NOMO-1 treated with DMSO at 0.1 percent for 48 hours (cell line): ENCODE measurements around the gene DHX30.
"Not testable (repeated sequence)": the region's sequence is repeated elsewhere in the genome, so short reads cannot be mapped to it uniquely, and the experiment has no call there.

Source experiments
- DNase-seq: peaks from one replicate; lab custom pipeline; 2025; ENCODE audit not compliant: unreplicated experiment; lab: John Stamatoyannopoulos, UW

DHX30 gene

GRCh38 chr3:47882338-47882737 is 79.4 kb downstream of the DHX30 start:
- DNase-seq = no peak

GRCh38 chr3:47884603-47885002 is 81.7 kb downstream of the DHX30 start:
- no peak for DNase-seq

- no peak for DNase-seq
These were observed 82.2 kb downstream of the DHX30 start for GRCh38 chr3:47885168-47885567.

- not testable (repeated sequence) for DNase-seq
These were observed 85.1 kb downstream of the DHX30 start for GRCh38 chr3:47887991-47888390.

GRCh38 chr3:47888986-47889757 is 86.2 kb downstream of the DHX30 start:
- DNase-seq = no peak

- DNase-seq = no peak
These were observed 87.3 kb downstream of the DHX30 start for GRCh38 chr3:47890126-47890827.

GRCh38 chr3:47890828-47891612 is 88.1 kb downstream of the DHX30 start:
- no peak for DNase-seq

GRCh38 chr3:47891613-47892005 is 88.7 kb downstream of the DHX30 start:
- DNase-seq = no peak

GRCh38 chr3:47892286-47893040 is 89.5 kb downstream of the DHX30 start:
- no peak for DNase-seq

GRCh38 chr3:47895241-47895640 is 92.3 kb downstream of the DHX30 start:
- no peak for DNase-seq

- no peak for DNase-seq
These were observed 93.8 kb downstream of the DHX30 start for GRCh38 chr3:47896736-47897135.

GRCh38 chr3:47897954-47898353 is 95.0 kb downstream of the DHX30 start:
- no peak for DNase-seq

GRCh38 chr3:47899495-47900108 is 96.7 kb downstream of the DHX30 start:
- DNase-seq = no peak
